ENCODE data around the gene ABCB6.

GRCh38 chr2:219204425-219205164 is 14.2 kb downstream of the ABCB6 start:
- TF ChIP-seq CTCF (tag by site-specific recombination; IDR thresholded peaks at IDR 0.05), result no peak
- TF ChIP-seq ZNF561 (tag by site-specific recombination; IDR thresholded peaks at IDR 0.05; ENCODE audit: borderline replicate concordance), result no peak
- no peak for TF ChIP-seq ZNF132 (tag by site-specific recombination; IDR thresholded peaks at IDR 0.05; ENCODE audit: borderline replicate concordance)
- no peak for TF ChIP-seq FEZF1 (tag by site-specific recombination; IDR thresholded peaks at IDR 0.05)
- TF ChIP-seq ZBTB49 (tag by site-specific recombination; IDR thresholded peaks at IDR 0.05; ENCODE audit: low read depth), result no peak
- TF ChIP-seq ZNF23 (tag by site-specific recombination; IDR thresholded peaks at IDR 0.05; ENCODE audit: borderline replicate concordance), result no peak
